NCI-H1105 treated with DMSO at 0.1 percent for 48 hours (cell line): Measurements from ENCODE around the gene SPDYE16.
A peak's percentile ranks its signal among the peaks of the same experiment; 100 is the strongest.
"Not testable (repeated sequence)": the region's sequence is repeated elsewhere in the genome, so short reads cannot be mapped to it uniquely, and the experiment has no call there.

ENCODE experiments used
- DNase-seq: peaks from one replicate; lab custom pipeline; 2025; lab: John Stamatoyannopoulos, UW

The SPDYE16 gene

GRCh38 chr7:76549025-76549854, 6.1 kb upstream of the SPDYE16 start:
- DNase-seq, result peak; percentile 74

GRCh38 chr7:76531643-76532042, 11.5 kb downstream of the SPDYE16 start:
- not testable (repeated sequence) for DNase-seq

- not testable (repeated sequence) for DNase-seq
Observed at GRCh38 chr7:76526183-76526582, 16.9 kb downstream of the SPDYE16 start.

GRCh38 chr7:76516932-76517331, 26.2 kb downstream of the SPDYE16 start:
- DNase-seq, result not testable (repeated sequence)

GRCh38 chr7:76515999-76516443, 27.1 kb downstream of the SPDYE16 start:
- DNase-seq, result no peak

GRCh38 chr7:76514926-76515771, 27.9 kb downstream of the SPDYE16 start:
- DNase-seq, result no peak

- DNase-seq, result no peak
Observed at GRCh38 chr7:76513817-76514799, 29.0 kb downstream of the SPDYE16 start.

GRCh38 chr7:76512941-76513816, 29.9 kb downstream of the SPDYE16 start:
- no peak for DNase-seq

- DNase-seq, result not testable (repeated sequence)
Observed at GRCh38 chr7:76511911-76512885, 30.9 kb downstream of the SPDYE16 start.

- not testable (repeated sequence) for DNase-seq
Observed at GRCh38 chr7:76511200-76511910, 31.7 kb downstream of the SPDYE16 start.

GRCh38 chr7:76509931-76510877, 32.9 kb downstream of the SPDYE16 start, which contains the start of gene UPK3B:
Gene UPK3B, plus strand, starts transcription at chr7:76510552. Its CDS starts 101 bp downstream, at chr7:76510653.
- no peak for DNase-seq

GRCh38 chr7:76507723-76508406, 35.2 kb downstream of the SPDYE16 start:
- no peak for DNase-seq

- not testable (repeated sequence) for DNase-seq
Observed at GRCh38 chr7:76506643-76507042, 36.5 kb downstream of the SPDYE16 start.

GRCh38 chr7:76506081-76506440, 37.0 kb downstream of the SPDYE16 start:
- DNase-seq, result no peak

GRCh38 chr7:76505168-76506080, 37.7 kb downstream of the SPDYE16 start:
- DNase-seq, result no peak
